GM19468 (cell line): ENCODE data around the gene DMRT1.
A peak's percentile ranks its signal among the peaks of the same experiment; 100 is the strongest.
"Not testable (repeated sequence)": the region's sequence is repeated elsewhere in the genome, so short reads cannot be mapped to it uniquely, and the experiment has no call there.

Experiments used
- ATAC-seq: cut with Tn5 transposase; IDR thresholded peaks from one replicate; pipeline ENCODE4 v1.9.1; 2021; ENCODE audit warnings: mild to moderate bottlenecking, moderate library complexity, moderate number of reproducible peaks; ENCODE audit not compliant: unreplicated experiment; ENCODE audit errors: extremely low read depth

The DMRT1 gene

GRCh38 chr9:982394-983230 is 141.1 kb downstream of the DMRT1 start:
- no peak for ATAC-seq

GRCh38 chr9:994005-994404 is 152.5 kb downstream of the DMRT1 start:
- ATAC-seq = no peak

GRCh38 chr9:995192-995591 is 153.7 kb downstream of the DMRT1 start:
- ATAC-seq = no peak

GRCh38 chr9:995781-996180 is 154.3 kb downstream of the DMRT1 start:
- no peak for ATAC-seq

- not testable (repeated sequence) for ATAC-seq
These were observed 157.0 kb downstream of the DMRT1 start for GRCh38 chr9:998299-999110.

GRCh38 chr9:1001838-1002237 is 160.3 kb downstream of the DMRT1 start:
- ATAC-seq = no peak

- no peak for ATAC-seq
These were observed 161.2 kb downstream of the DMRT1 start for GRCh38 chr9:1002678-1003077.

GRCh38 chr9:1005043-1005667 is 163.7 kb downstream of the DMRT1 start:
- no peak for ATAC-seq

- no peak for ATAC-seq
These were observed 165.8 kb downstream of the DMRT1 start for GRCh38 chr9:1007312-1007711.

- no peak for ATAC-seq
These were observed 166.7 kb downstream of the DMRT1 start for GRCh38 chr9:1008216-1008615.

- ATAC-seq = peak; percentile 77
These were observed 167.7 kb downstream of the DMRT1 start for GRCh38 chr9:1009101-1009707.

GRCh38 chr9:1013021-1013420 is 171.5 kb downstream of the DMRT1 start:
- no peak for ATAC-seq

GRCh38 chr9:1014225-1014624 is 172.7 kb downstream of the DMRT1 start:
- ATAC-seq = no peak

- no peak for ATAC-seq
These were observed 173.1 kb downstream of the DMRT1 start for GRCh38 chr9:1014640-1015039.

GRCh38 chr9:1018121-1018520 is 176.6 kb downstream of the DMRT1 start:
- ATAC-seq = no peak
